Esophagus (tissue), 2 donors: Measurements from ENCODE around the gene DSTN. TPM values are rescaled to one million over a fixed set of nuclear protein-coding genes. Genes with fewer than 3 reads are reported as not detected.
A peak's percentile ranks its signal among the peaks of the same experiment; 100 is the strongest.

Experiments used
- H3K27ac ChIP-seq, 2 donors: one replicate each; pipeline ENCODE4 v1.5.1; 2013; ENCODE audit warnings: low read depth in 2 of 2, mild to moderate bottlenecking in 2 of 2, inconsistent platforms in 1 of 2, low read length in 1 of 2, moderate library complexity in 1 of 2
- H3K27me3 ChIP-seq, 2 donors: one replicate each; pipeline ENCODE4 v1.6.1; 2013; ENCODE audit warnings: low read length in 2 of 2, control low read depth in 1 of 2, mild to moderate bottlenecking in 1 of 2; ENCODE audit not compliant: insufficient read depth in 2 of 2, control insufficient read depth in 1 of 2
- H3K36me3 ChIP-seq, 2 donors: one replicate each; pipeline ENCODE4 v1.6.1; 2013; ENCODE audit warnings: low read length in 1 of 2; ENCODE audit not compliant: control insufficient read depth in 2 of 2, insufficient read depth in 2 of 2
- H3K4me1 ChIP-seq, 2 donors: one replicate each; pipeline ENCODE4 v1.6.1; 2013; ENCODE audit warnings: low read length in 1 of 2; ENCODE audit not compliant: control insufficient read depth in 2 of 2, insufficient read depth in 2 of 2
- H3K4me3 ChIP-seq, 2 donors: one replicate each; pipeline ENCODE4 v1.5.1; 2013; ENCODE audit warnings: low read length in 2 of 2, mild to moderate bottlenecking in 2 of 2, low read depth in 1 of 2, moderate library complexity in 1 of 2
- H3K9me3 ChIP-seq, 2 donors: one replicate each; pipeline ENCODE4 v1.6.1; 2013; ENCODE audit warnings: mild to moderate bottlenecking in 2 of 2, low read depth in 1 of 2, low read length in 1 of 2, moderate library complexity in 1 of 2; ENCODE audit not compliant: control insufficient read depth in 2 of 2, insufficient read depth in 1 of 2
- WGBS, 2 donors: extraction: QIAGEN DNeasy Blood & Tissue Kit; methylation state at CpG; one replicate each; pipeline ENCODE4 v1.1.7; 2013; 5-methylcytosine and 5-hydroxymethylcytosine counted together
- polyA plus RNA-seq, 2 donors: library from polyadenylated mRNA; stranded (reverse); fragments of 200-250 nt; gene quantifications; one replicate each; pipeline ENCODE4 v1.2.3, GENCODE V29; 2013
- donor health status: healthy with polysubstance abuse.
- donor health status: Bipolar disorder and iron deficiency.

DSTN gene
- polyA plus RNA-seq, 2 donors: 301 to 455 TPM

DNA sequence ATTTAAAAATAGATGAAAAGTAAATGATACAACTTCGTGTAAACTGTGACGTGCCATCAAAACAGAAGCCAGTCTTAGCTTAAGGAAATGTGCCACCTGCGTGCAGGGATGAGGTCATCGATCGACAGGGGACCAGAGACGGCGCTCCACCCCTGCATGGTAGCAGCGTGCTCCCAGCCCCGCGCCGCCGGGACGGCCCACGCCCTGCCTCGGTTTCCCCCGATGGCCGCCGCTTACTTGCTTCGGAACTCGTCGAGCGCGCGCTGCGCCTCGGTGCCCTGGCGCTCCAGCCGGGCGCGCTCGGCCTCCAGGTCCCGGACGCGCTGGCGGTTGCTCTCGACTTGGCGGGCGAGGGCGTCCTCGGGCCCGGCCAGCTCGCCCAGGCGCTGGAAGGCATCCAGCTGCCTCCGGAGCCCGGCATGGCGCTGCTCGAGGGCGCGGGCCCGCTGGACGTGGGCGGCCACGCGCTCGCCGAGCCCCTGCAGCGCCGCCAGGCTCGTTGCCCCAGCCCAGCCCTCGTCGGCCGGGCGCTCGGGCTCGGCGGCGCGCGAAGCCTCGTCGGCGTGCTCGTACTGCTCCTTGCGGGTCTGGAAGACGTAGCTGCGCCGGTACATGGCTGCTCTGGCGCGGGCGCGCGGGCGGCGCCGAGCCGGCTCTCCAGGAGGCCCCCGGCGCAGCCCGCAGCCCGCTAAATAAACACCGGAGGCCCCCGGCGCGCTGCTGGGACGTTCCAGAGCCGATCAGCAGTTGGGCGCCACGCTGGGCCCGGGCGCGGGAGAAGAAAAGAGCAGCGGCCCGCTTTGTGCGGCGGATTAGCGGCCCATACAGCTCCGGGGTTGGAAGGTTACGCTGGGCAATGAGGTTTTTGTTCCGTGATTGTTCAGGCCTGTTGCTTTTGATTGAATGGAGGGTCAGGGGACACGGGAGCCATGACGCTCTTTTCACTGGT is 38.9 kb upstream of the DSTN start, which contains the start of gene BFSP1:
BFSP1 (minus strand) TSS at position 664 of the 949 bp plus-strand sequence; CDS start at position 614, 50 bp downstream.
- Histone ChIP-seq H3K27ac (peak within 1 kb of the TSS; percentile 23 to 54), H3K4me1 (peaks cover 0 to 2% of the 10 kb centered on the region in 2 donors), H3K4me3 (peak within 1 kb of the TSS; percentile 51 to 54), H3K36me3 (no peaks in the 10 kb centered on the region), H3K9me3 (no peaks in the 10 kb centered on the region), H3K27me3 (no peaks in the 10 kb centered on the region)
- WGBS, 2 donors: 1% methylated on average over 108 to 111 of the region's 111 CpGs

DNA sequence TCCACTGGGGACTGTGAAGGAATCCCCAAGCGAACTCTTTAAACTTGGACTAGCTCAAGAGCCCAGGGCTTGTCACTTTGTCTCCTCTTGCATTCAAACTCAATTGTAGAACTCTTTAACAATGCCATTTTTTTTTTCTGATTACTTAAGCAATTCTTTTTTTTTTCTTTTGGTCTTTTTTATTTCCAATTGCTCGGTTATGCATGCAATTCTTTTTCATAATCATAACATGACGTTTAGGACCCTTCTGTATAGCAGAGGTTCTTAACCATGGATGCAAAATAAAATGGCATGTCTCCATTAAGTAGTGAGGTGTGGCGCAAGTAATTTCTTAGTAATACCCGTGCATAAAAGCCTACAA is 38.2 kb upstream of the DSTN start:
- WGBS, 2 donors: 56 to 65% methylated on average over 5 of the region's 5 CpGs
- Histone ChIP-seq H3K4me1 (peaks cover 0 to 2% of the 10 kb centered on the region in 2 donors), H3K9me3 (no peaks in the 10 kb centered on the region), H3K27ac (peak overlapping the region; percentile 23 to 54), H3K36me3 (no peaks in the 10 kb centered on the region), H3K27me3 (no peaks in the 10 kb centered on the region), H3K4me3 (peak overlapping the region; percentile 51 to 54)

DNA sequence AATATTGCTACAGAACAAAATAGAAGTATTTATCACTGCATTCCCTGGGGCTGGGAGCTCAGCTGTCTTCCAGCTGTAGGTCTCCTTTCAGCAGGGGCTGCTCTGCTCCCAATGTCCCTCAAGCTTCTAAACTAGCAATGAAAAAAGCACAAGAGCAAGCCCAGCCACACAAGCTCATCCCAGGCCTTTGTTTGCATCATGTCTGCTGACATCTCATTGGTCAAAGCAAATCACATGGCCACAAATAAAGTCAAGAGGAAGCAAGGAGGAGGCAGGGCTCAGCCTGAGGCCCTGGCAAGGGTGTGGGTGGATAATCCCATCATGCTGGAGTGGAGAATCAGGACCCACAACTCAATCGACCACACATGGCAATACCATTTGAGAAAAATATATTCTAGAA is 36.5 kb upstream of the DSTN start:
- H3K9me3 ChIP-seq: no peaks in the 10 kb centered on the region
- no peaks in the 10 kb centered on the region for H3K27me3 ChIP-seq
- no peak overlapping the region for H3K4me3 ChIP-seq
- H3K4me1 ChIP-seq: peaks cover 0 to 2% of the 10 kb centered on the region in 2 donors
- H3K27ac ChIP-seq: no peak overlapping the region
- no peaks in the 10 kb centered on the region for H3K36me3 ChIP-seq
- WGBS, 2 donors: 37 to 40% methylated on average over 1 of the region's 1 CpG

DNA sequence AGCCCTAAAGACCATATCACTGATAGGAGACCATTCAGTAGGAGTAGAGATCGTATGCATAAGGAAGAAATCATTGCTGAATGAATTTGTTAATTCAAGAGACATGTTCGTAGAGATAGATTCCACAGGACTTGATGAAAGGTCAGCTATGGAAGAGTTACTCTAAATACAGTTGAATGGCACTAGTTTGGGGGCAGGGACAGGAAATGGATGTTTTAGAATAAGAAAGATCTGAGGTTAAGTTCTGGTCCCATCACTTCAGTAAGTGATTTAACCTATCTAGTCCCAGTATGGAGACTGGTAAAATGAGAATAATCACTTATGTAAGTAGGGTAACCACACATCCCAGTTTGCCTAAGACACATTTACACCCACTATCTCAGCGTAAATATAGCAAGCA is 35.8 kb upstream of the DSTN start:
- H3K4me3 ChIP-seq: no peak overlapping the region
- peaks cover 0 to 2% of the 10 kb centered on the region in 2 donors for H3K4me1 ChIP-seq
- H3K9me3 ChIP-seq: no peaks in the 10 kb centered on the region
- H3K27ac ChIP-seq: no peak overlapping the region
- WGBS, 2 donors: 93 to 94% methylated on average over 3 of the region's 3 CpGs
- no peaks in the 10 kb centered on the region for H3K36me3 ChIP-seq
- no peaks in the 10 kb centered on the region for H3K27me3 ChIP-seq

GRCh38 chr20:17536944-17537444 is 32.9 kb upstream of the DSTN start:
- 28 to 29% methylated on average over 6 of the region's 6 CpGs for WGBS, 2 donors
- Histone ChIP-seq H3K27me3 (no peaks in the 10 kb centered on the region), H3K4me1 (no peaks in the 10 kb centered on the region), H3K27ac (peak overlapping the region in 1 of 2 donors; percentile 49), H3K36me3 (no peaks in the 10 kb centered on the region), H3K4me3 (no peak overlapping the region), H3K9me3 (no peaks in the 10 kb centered on the region)

DNA sequence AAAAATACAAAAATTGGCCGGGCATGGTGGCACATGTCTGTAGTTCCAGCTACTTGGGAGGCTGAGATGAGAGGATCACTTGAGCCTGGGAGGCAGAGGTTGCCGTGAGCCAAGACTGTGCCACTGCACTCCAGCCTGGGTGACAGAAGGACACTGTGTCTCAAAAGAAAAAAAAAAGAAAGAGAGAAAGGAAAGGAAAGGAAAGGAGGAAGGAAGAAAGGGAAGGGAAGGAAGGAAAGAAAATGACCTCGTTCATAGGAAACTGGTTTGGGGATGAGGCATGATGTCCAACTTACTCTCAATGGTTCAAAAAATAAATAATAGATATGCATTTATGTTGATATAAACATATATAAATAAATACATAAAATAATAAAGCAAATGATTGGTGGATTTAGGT is 31.9 kb upstream of the DSTN start:
- no peak overlapping the region for H3K27ac ChIP-seq
- H3K9me3 ChIP-seq: no peaks in the 10 kb centered on the region
- H3K4me1 ChIP-seq: no peaks in the 10 kb centered on the region
- WGBS, 2 donors: 85 to 86% methylated on average over 3 of the region's 3 CpGs
- H3K4me3 ChIP-seq: no peak overlapping the region
- no peaks in the 10 kb centered on the region for H3K36me3 ChIP-seq
- no peaks in the 10 kb centered on the region for H3K27me3 ChIP-seq

GRCh38 chr20:17538517-17539170 is 31.2 kb upstream of the DSTN start:
- H3K9me3 ChIP-seq: no peaks in the 10 kb centered on the region
- no peaks in the 10 kb centered on the region for H3K36me3 ChIP-seq
- WGBS, 2 donors: 41 to 49% methylated on average over 7 of the region's 7 CpGs
- H3K27me3 ChIP-seq: no peaks in the 10 kb centered on the region
- peak overlapping the region in 1 of 2 donors; percentile 13 for H3K27ac ChIP-seq
- no peaks in the 10 kb centered on the region for H3K4me1 ChIP-seq
- no peak overlapping the region for H3K4me3 ChIP-seq

- Histone ChIP-seq H3K27ac (peak overlapping the region in 1 of 2 donors; percentile 40), H3K4me3 (no peak overlapping the region), H3K9me3 (no peaks in the 10 kb centered on the region), H3K27me3 (no peaks in the 10 kb centered on the region), H3K36me3 (no peaks in the 10 kb centered on the region), H3K4me1 (no peaks in the 10 kb centered on the region)
- WGBS, 2 donors: 85 to 88% methylated on average over 3 of the region's 3 CpGs
These were observed 28.3 kb upstream of the DSTN start for GRCh38 chr20:17541596-17541995.

- WGBS, 2 donors: 81 to 82% methylated on average over 5 of the region's 5 CpGs
- H3K27me3 ChIP-seq: no peaks in the 10 kb centered on the region
- no peaks in the 10 kb centered on the region for H3K36me3 ChIP-seq
- no peaks in the 10 kb centered on the region for H3K9me3 ChIP-seq
- H3K4me1 ChIP-seq: no peaks in the 10 kb centered on the region
- peak overlapping the region in 1 of 2 donors; percentile 40 for H3K27ac ChIP-seq
- no peak overlapping the region for H3K4me3 ChIP-seq
These were observed 27.9 kb upstream of the DSTN start for GRCh38 chr20:17541996-17542395.
